ENCODE results near the gene ATP2B2.

ATP2B2 gene

DNA sequence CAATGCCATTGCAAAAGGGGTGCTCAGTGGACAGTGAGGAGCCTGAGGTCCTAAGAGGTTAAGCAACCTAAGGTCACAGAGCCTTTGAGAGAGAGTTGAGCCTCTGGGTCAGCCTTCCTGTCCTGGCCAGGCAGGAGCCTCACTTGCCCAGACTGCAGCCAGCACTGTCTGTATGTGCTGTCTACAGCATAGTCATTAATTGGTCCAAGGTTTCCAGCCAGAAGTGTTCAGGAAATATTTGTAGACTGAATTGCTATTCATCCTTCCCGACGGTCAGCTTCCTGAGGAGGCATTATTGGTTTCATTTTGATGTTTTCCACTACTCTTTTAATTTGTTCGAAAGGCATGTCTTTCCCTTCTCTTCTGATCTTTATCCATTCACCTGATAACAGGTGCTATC is 192.5 kb downstream of the ATP2B2 start:
- Histone ChIP-seq H4K20me1 (ENCODE audit: insufficient read depth, low read length) (peaks cover 10% of the 10 kb centered on the region), H3K4me2 (ENCODE audit: low read length) (no peak overlapping the region), H3K79me2 (ENCODE audit: low read length) (peaks cover 9% of the 10 kb centered on the region), H3K36me3 (replicated peaks; ENCODE audit: low read depth, low read length) (peaks cover 74% of the 10 kb centered on the region), H3K4me1 (ENCODE audit: low read length) (peaks cover 10% of the 10 kb centered on the region), H3K27me3 (ENCODE audit: low read depth, low read length) (no peaks in the 10 kb centered on the region), H3K9me3 (ENCODE audit: insufficient read depth, low read length) (no peaks in the 10 kb centered on the region), H3K27ac (ENCODE audit: low read length) (no peak overlapping the region), H2AFZ (ENCODE audit: low read depth, low read length) (no peak overlapping the region), H3K4me3 (ENCODE audit: low read length) (no peak overlapping the region), H3K9ac (ENCODE audit: low read length) (no peak overlapping the region)
- TF ChIP-seq, protein P1, sequence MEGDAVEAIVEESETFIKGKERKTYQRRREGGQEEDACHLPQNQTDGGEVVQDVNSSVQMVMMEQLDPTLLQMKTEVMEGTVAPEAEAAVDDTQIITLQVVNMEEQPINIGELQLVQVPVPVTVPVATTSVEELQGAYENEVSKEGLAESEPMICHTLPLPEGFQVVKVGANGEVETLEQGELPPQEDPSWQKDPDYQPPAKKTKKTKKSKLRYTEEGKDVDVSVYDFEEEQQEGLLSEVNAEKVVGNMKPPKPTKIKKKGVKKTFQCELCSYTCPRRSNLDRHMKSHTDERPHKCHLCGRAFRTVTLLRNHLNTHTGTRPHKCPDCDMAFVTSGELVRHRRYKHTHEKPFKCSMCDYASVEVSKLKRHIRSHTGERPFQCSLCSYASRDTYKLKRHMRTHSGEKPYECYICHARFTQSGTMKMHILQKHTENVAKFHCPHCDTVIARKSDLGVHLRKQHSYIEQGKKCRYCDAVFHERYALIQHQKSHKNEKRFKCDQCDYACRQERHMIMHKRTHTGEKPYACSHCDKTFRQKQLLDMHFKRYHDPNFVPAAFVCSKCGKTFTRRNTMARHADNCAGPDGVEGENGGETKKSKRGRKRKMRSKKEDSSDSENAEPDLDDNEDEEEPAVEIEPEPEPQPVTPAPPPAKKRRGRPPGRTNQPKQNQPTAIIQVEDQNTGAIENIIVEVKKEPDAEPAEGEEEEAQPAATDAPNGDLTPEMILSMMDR (IDR thresholded peaks at IDR 0.05; ENCODE audit: low read depth, low read length): no peak
- no peak for TF ChIP-seq EZH2phosphoT487 (IDR thresholded peaks at IDR 0.05; ENCODE audit: low read depth)

DNA sequence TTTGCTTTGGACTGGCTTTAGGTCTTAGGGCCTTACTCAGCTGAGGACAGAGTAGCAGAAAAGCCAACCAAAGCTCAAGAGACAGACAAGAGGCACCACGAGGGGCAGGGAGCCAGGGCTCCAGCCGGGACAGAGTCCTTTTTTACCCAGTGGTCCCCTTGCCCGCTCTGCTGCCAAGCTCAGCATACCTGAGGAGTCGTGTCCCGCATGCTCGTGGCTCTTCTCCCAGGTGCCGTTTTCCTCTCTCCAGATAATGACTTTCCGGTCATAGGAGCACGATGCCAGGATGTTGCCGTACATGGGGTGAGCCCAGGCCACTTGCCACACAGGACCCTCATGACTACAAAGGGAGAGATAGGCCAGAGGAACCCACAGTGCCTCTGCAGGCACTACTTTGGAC is 193.0 kb downstream of the ATP2B2 start:
- Histone ChIP-seq H3K4me3 (ENCODE audit: low read length) (no peak overlapping the region), H4K20me1 (ENCODE audit: insufficient read depth, low read length) (peaks cover 8% of the 10 kb centered on the region), H3K79me2 (ENCODE audit: low read length) (peaks cover 5% of the 10 kb centered on the region; the same call in 1 of the 2 replicates), H3K9ac (ENCODE audit: low read length) (no peak overlapping the region), H3K9me3 (ENCODE audit: insufficient read depth, low read length) (no peaks in the 10 kb centered on the region), H3K4me1 (ENCODE audit: low read length) (peaks cover 10% of the 10 kb centered on the region), H3K27ac (ENCODE audit: low read length) (no peak overlapping the region), H3K36me3 (replicated peaks; ENCODE audit: low read depth, low read length) (peaks cover 74% of the 10 kb centered on the region), H2AFZ (ENCODE audit: low read depth, low read length) (no peak overlapping the region), H3K4me2 (ENCODE audit: low read length) (no peak overlapping the region), H3K27me3 (ENCODE audit: low read depth, low read length) (no peaks in the 10 kb centered on the region)
- TF ChIP-seq EZH2phosphoT487 (IDR thresholded peaks at IDR 0.05; ENCODE audit: low read depth): no peak
- TF ChIP-seq, protein P1 (IDR thresholded peaks at IDR 0.05; ENCODE audit: low read depth, low read length): no peak

DNA sequence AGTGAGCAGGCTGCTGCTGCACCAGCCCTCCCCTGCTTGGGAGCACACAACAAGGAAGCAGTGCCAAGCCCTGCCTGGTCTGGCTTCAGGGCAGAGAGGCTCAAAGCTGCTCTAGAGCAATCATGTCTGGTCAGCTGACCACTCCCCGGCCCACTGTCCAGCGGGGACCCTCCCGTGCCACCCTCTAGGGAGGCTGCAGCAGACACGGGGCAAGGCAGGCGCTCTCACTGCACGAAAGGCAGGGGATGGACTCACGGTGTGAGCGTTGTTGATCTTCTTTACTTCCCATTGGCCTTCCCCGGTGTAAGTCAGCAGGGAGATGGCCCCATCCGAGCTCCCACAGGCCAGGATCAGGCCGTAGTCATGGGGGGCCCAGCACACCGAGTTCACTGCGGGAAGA is 193.7 kb downstream of the ATP2B2 start:
- no peak overlapping the region for H3K27ac ChIP-seq (ENCODE audit: low read length)
- no peak overlapping the region for H2AFZ ChIP-seq (ENCODE audit: low read depth, low read length)
- peaks cover 68% of the 10 kb centered on the region for H3K36me3 ChIP-seq (replicated peaks; ENCODE audit: low read depth, low read length)
- no peak overlapping the region for H3K9ac ChIP-seq (ENCODE audit: low read length)
- H3K9me3 ChIP-seq (ENCODE audit: insufficient read depth, low read length): no peaks in the 10 kb centered on the region
- H3K4me2 ChIP-seq (ENCODE audit: low read length): no peak overlapping the region
- no peaks in the 10 kb centered on the region for H3K27me3 ChIP-seq (ENCODE audit: low read depth, low read length)
- no peak for TF ChIP-seq EZH2phosphoT487 (IDR thresholded peaks at IDR 0.05; ENCODE audit: low read depth)
- TF ChIP-seq, protein P1 (IDR thresholded peaks at IDR 0.05; ENCODE audit: low read depth, low read length): no peak
- peaks cover 10% of the 10 kb centered on the region for H3K4me1 ChIP-seq (ENCODE audit: low read length)
- H3K4me3 ChIP-seq (ENCODE audit: low read length): no peak overlapping the region
- no peaks in the 10 kb centered on the region for H3K79me2 ChIP-seq (ENCODE audit: low read length)
- peaks cover 7% of the 10 kb centered on the region for H4K20me1 ChIP-seq (ENCODE audit: insufficient read depth, low read length)

DNA sequence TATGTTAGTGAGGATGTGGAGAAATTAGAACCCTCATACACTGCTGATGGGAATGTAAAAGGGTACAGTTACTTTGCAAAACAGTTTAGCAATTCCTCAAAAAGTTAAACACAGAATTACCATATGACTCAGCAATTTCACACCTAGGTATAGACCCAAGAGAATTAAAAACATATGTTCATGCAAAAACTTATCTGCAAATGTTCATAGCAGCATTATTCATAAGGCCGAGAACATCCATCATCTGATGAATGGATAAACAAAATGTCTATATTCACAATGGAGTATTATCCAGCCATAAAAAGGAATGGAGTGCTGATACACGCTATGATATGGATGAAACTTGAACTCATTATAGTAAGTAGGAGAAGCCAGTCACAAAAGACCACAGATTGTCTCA is 194.8 kb downstream of the ATP2B2 start:
- Histone ChIP-seq H3K9ac (ENCODE audit: low read length) (no peak overlapping the region), H3K27me3 (ENCODE audit: low read depth, low read length) (no peaks in the 10 kb centered on the region), H3K4me1 (ENCODE audit: low read length) (peaks cover 10% of the 10 kb centered on the region), H3K4me3 (ENCODE audit: low read length) (no peak overlapping the region), H3K79me2 (ENCODE audit: low read length) (no peaks in the 10 kb centered on the region), H4K20me1 (ENCODE audit: insufficient read depth, low read length) (peaks cover 5% of the 10 kb centered on the region), H3K27ac (ENCODE audit: low read length) (peak overlapping the region; percentile 37; the same call in 1 of the 2 replicates), H3K4me2 (ENCODE audit: low read length) (peak overlapping the region; percentile 1), H3K9me3 (ENCODE audit: insufficient read depth, low read length) (no peaks in the 10 kb centered on the region), H3K36me3 (replicated peaks; ENCODE audit: low read depth, low read length) (peaks cover 62% of the 10 kb centered on the region), H2AFZ (ENCODE audit: low read depth, low read length) (no peak overlapping the region)
- TF ChIP-seq EZH2phosphoT487 (IDR thresholded peaks at IDR 0.05; ENCODE audit: low read depth): no peak
- TF ChIP-seq, protein P1 (IDR thresholded peaks at IDR 0.05; ENCODE audit: low read depth, low read length): no peak
